Heart left ventricle (tissue), 16 donors: ENCODE measurements around the gene CUZD1. TPM values are rescaled to one million over a fixed set of nuclear protein-coding genes. Genes with fewer than 3 reads are reported as not detected.

Source experiments
- ATAC-seq, 4 donors: fragments of 200-7000 bp; cut with Tn5 transposase; one replicate each; pipeline ENCODE4 v1.9.1; 2020 to 2022; ENCODE audit warnings: moderate library complexity in 4 of 4, mild to moderate bottlenecking in 3 of 4, moderate number of reproducible peaks in 1 of 4
- DNase-seq, 5 donors: peaks; one replicate each; pipeline ENCODE4 v3.0.0-alpha.2; 2020
- H3K27ac ChIP-seq, 12 donors: fragments of 200-600 bp; sonication (generic) in 4 of 12; one replicate each; pipeline versions ENCODE4 v1.5.0 to v1.8.0; 2016 to 2022; ENCODE audit warnings: mild to moderate bottlenecking in 2 of 12
- H3K27me3 ChIP-seq, 9 donors: fragments of 200-600 bp; sonication (generic) in 2 of 9; one replicate each; pipeline versions ENCODE4 v1.5.1 to v1.8.0; 2016 to 2022; ENCODE audit warnings: mild to moderate bottlenecking in 3 of 9
- H3K36me3 ChIP-seq, 9 donors: fragments of 200-600 bp; sonication (generic) in 2 of 9; one replicate each; pipeline versions ENCODE4 v1.5.0 to v1.8.0; 2018 to 2022; ENCODE audit warnings: mild to moderate bottlenecking in 2 of 9
- H3K4me1 ChIP-seq, 12 donors: fragments of 200-600 bp; sonication (generic) in 4 of 12; one replicate each; pipeline versions ENCODE4 v1.5.0 to v1.8.0; 2016 to 2022; ENCODE audit warnings: mild to moderate bottlenecking in 3 of 12
- H3K4me3 ChIP-seq, 12 donors: fragments of 200-600 bp; sonication (generic) in 4 of 12; one replicate each; pipeline versions ENCODE4 v1.5.0 to v1.8.0; 2017 to 2022; ENCODE audit warnings: mild to moderate bottlenecking in 9 of 12, moderate library complexity in 4 of 12
- H3K9me3 ChIP-seq, 12 donors: fragments of 200-600 bp; sonication (generic) in 4 of 12; one replicate each; pipeline versions ENCODE4 v1.5.0 to v1.8.0; 2016 to 2022; ENCODE audit warnings: mild to moderate bottlenecking in 1 of 12
- CTCF ChIP-seq, 12 donors: fragments of 200-600 bp; sonication (generic) in 4 of 12; IDR thresholded peaks; one replicate each; pipeline versions ENCODE4 v1.5.0 to v1.8.0; 2018 to 2022; ENCODE audit warnings: antibody characterized with exemption in 12 of 12, mild to moderate bottlenecking in 5 of 12
- POLR2A ChIP-seq, 2 donors: fragments of 450-650 bp; IDR thresholded peaks; one replicate each; pipeline ENCODE4 v1.6.1; 2017; ENCODE audit warnings: antibody characterized with exemption in 2 of 2, mild to moderate bottlenecking in 2 of 2, moderate library complexity in 2 of 2
- WGBS, 4 donors: extraction: QIAGEN DNeasy Blood & Tissue Kit in 2 of 4; methylation state at CpG; one replicate each; pipeline versions ENCODE4 v1.1.5 to v1.1.7; 2013 to 2018; 5-methylcytosine and 5-hydroxymethylcytosine counted together
- intact Hi-C, 10 donors: fragments of 100-400 bp; cut with DNase I; formaldehyde crosslinking; loops; one replicate each; pipeline versions ENCODE4 v1.11.1 to v1.14.2; 2022
- polyA plus RNA-seq, 2 donors: library from polyadenylated mRNA; stranded (reverse); fragments of 200-250 nt; gene quantifications; one replicate each; pipeline ENCODE4 v1.2.3, GENCODE V29; 2013
- total RNA-seq, 9 donors: library from RNA; depleted of rRNA in 2 of 9; stranded (reverse); fragments of >200 nt in 2 of 9; fragmentation: NEBNext Ultra II Directional in 3 of 9; extraction: Animal tissue kit (Norgen Biotek cat#: 25700) in 3 of 9; gene quantifications; one replicate each; pipeline versions ENCODE4 v1.1.0 to v1.2.4, GENCODE V29; 2016 to 2023
- donor health status: ischemic (EF 13 %, LVEDD 7.1; RV severe dilation, severe dysfunction).
- donor health status: healthy with polysubstance abuse.
- donor health status: DM: no; HTN: yes; CAD: no.
- donor health status: DM: no; HTN: no; CAD: no.
- donor health status: ischemic (EF 25% LVEDD 6.9; RV normal size, moderate dysfunction).
- donor health status: ischemic (EF 25% LVEDD 5.7; RV mildly dilated, moderate dysfunction).
- donor health status: healthy.
- donor health status: DM: yes; HTN: yes; CAD: no.
- donor health status: ischemic (EF 35%, LVEDD 5.7; RV mildly dilated, moderate dysfunction).
- donor health status: nonischemic (EF 11% LVEDD 7.7; RV severe dilation, severe dysfunction).
- donor health status: DM: yes; HTN: yes; CAD: no.
- donor health status: PGD.
- donor health status: ischemic (EF 29% LVEDD 5.4; RV normal size, mild dysfunction).
- donor health status: nonischemic (EF 23%, LVEDD 6.1; RV moderate dilation, normal function).

The CUZD1 gene
- total and polyA plus RNA-seq, 11 donors, result 0.11 to 0.84 (median 0.17) TPM; not detected in 2

GRCh38 chr10:122802282-122802681, 43.4 kb downstream of the CUZD1 start:
- intact Hi-C loops, result no loop called here
- no peak for TF ChIP-seq CTCF (IDR thresholded peaks at IDR 0.05)
- no peak for TF ChIP-seq POLR2A (IDR thresholded peaks at IDR 0.05)
- no peak overlapping the region for H3K27ac ChIP-seq
- H3K36me3 ChIP-seq, result no peaks in the 10 kb centered on the region
- DNase-seq, result no peak
- H3K4me1 ChIP-seq, result no peaks in the 10 kb centered on the region
- peaks cover 0 to 9% (median 0%) of the 10 kb centered on the region in 9 donors for H3K27me3 ChIP-seq
- H3K4me3 ChIP-seq, result no peak overlapping the region
- 78 to 91% (median 86%) methylated on average over 3 to 7 of the region's 7 CpGs for WGBS, 4 donors
- no peak for ATAC-seq
- no peaks in the 10 kb centered on the region for H3K9me3 ChIP-seq

GRCh38 chr10:122798704-122799231, 46.9 kb downstream of the CUZD1 start:
- WGBS, 4 donors, result 70 to 83% (median 72%) methylated on average over 10 to 12 of the region's 12 CpGs
- Histone ChIP-seq H3K36me3 (no peaks in the 10 kb centered on the region), H3K4me3 (no peak overlapping the region), H3K9me3 (no peaks in the 10 kb centered on the region), H3K4me1 (peaks cover 0 to 5% (median 0%) of the 10 kb centered on the region in 12 donors), H3K27me3 (no peaks in the 10 kb centered on the region), H3K27ac (no peak overlapping the region)
- TF ChIP-seq CTCF (IDR thresholded peaks at IDR 0.05), result no peak
- intact Hi-C loops, result no loop called here
- ATAC-seq, result no peak
- DNase-seq, result no peak

GRCh38 chr10:122796796-122797195, 48.9 kb downstream of the CUZD1 start:
- WGBS, 4 donors, result 20 to 37% (median 29%) methylated on average over 2 of the region's 2 CpGs
- no peak for TF ChIP-seq CTCF (IDR thresholded peaks at IDR 0.05)
- TF ChIP-seq POLR2A (IDR thresholded peaks at IDR 0.05), result no peak
- intact Hi-C loops, result no loop called here

GRCh38 chr10:122795924-122796323, 49.7 kb downstream of the CUZD1 start:
- H3K4me1 ChIP-seq, result peaks cover 0 to 5% (median 0%) of the 10 kb centered on the region in 12 donors
- WGBS, 4 donors, result 38 to 49% (median 42%) methylated on average over 5 of the region's 5 CpGs
- H3K4me3 ChIP-seq, result no peak overlapping the region
- no peak for DNase-seq
- no peaks in the 10 kb centered on the region for H3K27me3 ChIP-seq
- ATAC-seq, result peak in 2 of 4 donors; percentile 49 to 71
- no peak overlapping the region for H3K27ac ChIP-seq
- no peaks in the 10 kb centered on the region for H3K36me3 ChIP-seq
- TF ChIP-seq CTCF (IDR thresholded peaks at IDR 0.05), result no peak
- no peak for TF ChIP-seq POLR2A (IDR thresholded peaks at IDR 0.05)
- H3K9me3 ChIP-seq, result no peaks in the 10 kb centered on the region
- intact Hi-C loops, result no loop called here

More at GRCh38 chr10:122796796-122797195, 48.9 kb downstream of the CUZD1 start:
- H3K4me3 ChIP-seq, result no peak overlapping the region
- H3K9me3 ChIP-seq, result no peaks in the 10 kb centered on the region
- no peak for DNase-seq
- no peak for ATAC-seq
- H3K36me3 ChIP-seq, result no peaks in the 10 kb centered on the region
- no peaks in the 10 kb centered on the region for H3K27me3 ChIP-seq
- no peak overlapping the region for H3K27ac ChIP-seq
- peaks cover 0 to 5% (median 0%) of the 10 kb centered on the region in 12 donors for H3K4me1 ChIP-seq
